Thoracic aorta (tissue), 2 donors: ENCODE results near the gene GDPD4. TPM values are rescaled to one million over a fixed set of nuclear protein-coding genes. Genes with fewer than 3 reads are reported as not detected.

ENCODE experiments used
- ATAC-seq: fragments of 150-250 bp; one replicate; pipeline ENCODE4 v1.8.0; 2017; ENCODE audit warnings: low read depth; ENCODE audit not compliant: insufficient number of reproducible peaks, low FRiP score
- DNase-seq: peaks from one replicate; pipeline ENCODE4 v3.0.0-alpha.2; 2020; ENCODE audit warnings: low spot score
- H3K27ac ChIP-seq, 2 donors: fragments of 200-600 bp; sonication (generic); 1 replicate in 1 of 2; 2 replicates in 1 of 2; pipeline ENCODE4 v1.5.1; 2016; ENCODE audit warnings: mild to moderate bottlenecking in 2 of 2, moderate library complexity in 2 of 2
- H3K27me3 ChIP-seq: fragments of 200-600 bp; sonication (generic); replicated peaks from 2 replicates; pipeline ENCODE4 v1.6.0; 2016; ENCODE audit warnings: mild to moderate bottlenecking; ENCODE audit not compliant: insufficient read depth
- H3K36me3 ChIP-seq: fragments of 200-600 bp; sonication (generic); one replicate; pipeline ENCODE4 v1.5.1; 2016
- H3K4me1 ChIP-seq, 2 donors: fragments of 200-600 bp; sonication (generic); 1 replicate in 1 of 2; 2 replicates in 1 of 2; pipeline versions ENCODE4 v1.5.1 to v1.6.0; 2016; ENCODE audit warnings: low read depth in 2 of 2, mild to moderate bottlenecking in 1 of 2; ENCODE audit not compliant: control insufficient read depth in 1 of 2
- H3K4me3 ChIP-seq: fragments of 200-600 bp; sonication (generic); 2 replicates; pipeline ENCODE4 v1.5.1; 2016; ENCODE audit warnings: mild to moderate bottlenecking
- H3K9me3 ChIP-seq: fragments of 200-600 bp; sonication (generic); 2 replicates; pipeline ENCODE4 v1.5.1; 2016
- CTCF ChIP-seq: fragments of 200-600 bp; sonication (generic); IDR thresholded peaks from one replicate; pipeline ENCODE4 v1.5.1; 2019; ENCODE audit warnings: antibody characterized with exemption
- total RNA-seq, 2 donors: library from RNA; depleted of rRNA; stranded (reverse); fragments of >200 nt; gene quantifications; one replicate each; pipeline versions ENCODE4 v1.1.0 to v1.2.3, GENCODE V29; 2016

GDPD4 gene
- total RNA-seq, 2 donors from 2014 or later, result not detected

DNA sequence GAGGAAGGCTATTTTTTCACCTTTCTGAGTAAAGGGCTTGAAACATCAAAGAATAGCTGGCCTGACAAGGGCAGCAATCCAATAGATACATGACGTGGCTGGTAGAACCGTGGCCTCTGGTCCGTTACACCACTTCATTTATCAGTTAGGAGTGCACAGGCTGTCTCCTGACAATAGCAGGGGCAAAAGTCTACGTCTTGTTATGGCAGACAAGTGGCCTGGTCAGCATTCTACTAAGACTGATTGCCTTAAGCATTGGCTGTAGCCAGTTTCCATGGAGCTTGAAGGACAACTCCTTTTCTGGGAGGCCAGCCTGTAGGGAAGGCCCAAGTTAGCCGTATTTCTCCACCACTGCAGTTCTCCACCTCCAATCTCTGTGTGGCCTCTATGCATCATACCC is 9.2 kb upstream of the GDPD4 start:
- Histone ChIP-seq H3K9me3 (no peaks in the 10 kb centered on the region), H3K4me3 (no peak overlapping the region), H3K27ac (no peak overlapping the region), H3K36me3 (no peaks in the 10 kb centered on the region), H3K4me1 (no peaks in the 10 kb centered on the region), H3K27me3 (no peaks in the 10 kb centered on the region)
- no peak for TF ChIP-seq CTCF
- ATAC-seq, result no peak
- DNase-seq, result no peak

- no peak for TF ChIP-seq CTCF
- no peak for ATAC-seq
- Histone ChIP-seq H3K27me3 (no peaks in the 10 kb centered on the region), H3K4me3 (no peak overlapping the region), H3K9me3 (no peaks in the 10 kb centered on the region), H3K4me1 (no peaks in the 10 kb centered on the region), H3K27ac (no peak overlapping the region), H3K36me3 (no peaks in the 10 kb centered on the region)
- DNase-seq, result no peak
These were observed 8.1 kb upstream of the GDPD4 start for GRCh38 chr11:77309401-77310085.

- Histone ChIP-seq H3K9me3 (no peaks in the 10 kb centered on the region), H3K27me3 (no peaks in the 10 kb centered on the region), H3K27ac (no peak overlapping the region), H3K36me3 (no peaks in the 10 kb centered on the region), H3K4me3 (no peak overlapping the region), H3K4me1 (no peaks in the 10 kb centered on the region)
- no peak for TF ChIP-seq CTCF
- ATAC-seq (no peak), DNase-seq (no peak)
These were observed 7.4 kb upstream of the GDPD4 start for GRCh38 chr11:77308838-77309237.

GRCh38 chr11:77303328-77303727 is 1.8 kb upstream of the GDPD4 start:
- Histone ChIP-seq H3K27ac (no peak overlapping the region), H3K4me3 (no peak overlapping the region), H3K36me3 (no peaks in the 10 kb centered on the region), H3K9me3 (no peaks in the 10 kb centered on the region), H3K4me1 (no peaks in the 10 kb centered on the region), H3K27me3 (no peaks in the 10 kb centered on the region)
- DNase-seq, result no peak
- no peak for TF ChIP-seq CTCF
- no peak for ATAC-seq

DNA sequence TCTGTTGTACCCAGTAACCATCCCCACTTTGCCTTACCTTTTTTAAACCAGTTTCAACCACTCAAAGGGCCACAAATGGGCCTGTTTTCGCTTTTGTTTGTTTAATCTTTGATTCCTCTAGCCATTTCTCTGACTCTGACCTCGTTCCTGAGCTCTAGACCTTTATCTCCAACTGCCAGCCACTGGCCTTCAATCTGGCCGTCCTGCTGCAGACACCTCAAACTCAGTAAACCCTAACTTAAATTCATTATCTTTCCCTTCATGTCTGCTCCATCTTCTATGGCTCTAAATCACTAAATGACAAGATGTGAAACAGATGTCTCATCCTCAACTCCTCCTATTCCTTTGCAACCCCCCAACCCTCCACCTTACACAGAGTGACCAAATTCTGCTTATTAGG is 1.3 kb upstream of the GDPD4 start:
- no peaks in the 10 kb centered on the region for H3K9me3 ChIP-seq
- no peak for DNase-seq

More for the DNA sequence above, 1.3 kb upstream of the GDPD4 start:
- TF ChIP-seq CTCF, result no peak
- Histone ChIP-seq H3K27me3 (no peaks in the 10 kb centered on the region), H3K4me3 (no peak overlapping the region), H3K4me1 (no peaks in the 10 kb centered on the region), H3K36me3 (no peaks in the 10 kb centered on the region), H3K27ac (no peak overlapping the region)
- no peak for ATAC-seq
